Suprapubic skin (tissue), 4 donors: ENCODE data around the gene PWWP2B. TPM values are rescaled to one million over a fixed set of nuclear protein-coding genes. Genes with fewer than 3 reads are reported as not detected.

ENCODE experiments used
- DNase-seq, 2 donors: peaks; one replicate each; pipeline ENCODE4 v3.0.0-alpha.2; 2019; ENCODE audit warnings: low spot score in 2 of 2
- H3K27ac ChIP-seq: fragments of 200-600 bp; sonication (generic); one replicate; pipeline ENCODE4 v1.5.1; 2019
- H3K27me3 ChIP-seq: fragments of 200-600 bp; sonication (generic); one replicate; pipeline ENCODE4 v1.5.1; 2019
- H3K36me3 ChIP-seq: fragments of 200-600 bp; sonication (generic); one replicate; pipeline ENCODE4 v1.5.1; 2019
- H3K4me1 ChIP-seq: fragments of 200-600 bp; sonication (generic); one replicate; pipeline ENCODE4 v1.5.1; 2019
- H3K4me3 ChIP-seq: fragments of 200-600 bp; sonication (generic); one replicate; pipeline ENCODE4 v1.5.1; 2019; ENCODE audit warnings: mild to moderate bottlenecking
- H3K9me3 ChIP-seq: fragments of 200-600 bp; sonication (generic); one replicate; pipeline ENCODE4 v1.5.1; 2019
- EP300 ChIP-seq: sonication (generic); formaldehyde crosslinking; IDR thresholded peaks from one replicate; pipeline ENCODE4 v1.6.1; 2017; ENCODE audit warnings: antibody characterized with exemption
- POLR2A ChIP-seq, 2 donors: fragments of 450-650 bp; IDR thresholded peaks; one replicate each; pipeline ENCODE4 v1.6.1; 2017; ENCODE audit warnings: antibody characterized with exemption in 2 of 2, mild to moderate bottlenecking in 2 of 2, moderate library complexity in 2 of 2
- POLR2AphosphoS5 ChIP-seq, 3 donors: sonication (generic); formaldehyde crosslinking; IDR thresholded peaks; one replicate each; pipeline ENCODE4 v1.6.1; 2017; ENCODE audit warnings: antibody characterized with exemption in 3 of 3
- WGBS: methylation state at CpG from one replicate; pipeline ENCODE4 v1.1.5; 2018; 5-methylcytosine and 5-hydroxymethylcytosine counted together
- total RNA-seq, 4 donors: library from RNA; depleted of rRNA; stranded (reverse); fragments of >200 nt; gene quantifications; one replicate each; pipeline ENCODE4 v1.1.0, GENCODE V29; 2016
- TF ChIP-seq, protein P1 (sequence below), 2 donors: fragments of 200-600 bp in 1 of 2; fragments of 450-650 bp in 1 of 2; sonication (generic) in 1 of 2; IDR thresholded peaks; one replicate each; pipeline ENCODE4 v1.5.1; 2016 to 2019; ENCODE audit warnings: antibody characterized with exemption in 2 of 2, mild to moderate bottlenecking in 1 of 2, moderate library complexity in 1 of 2

The PWWP2B gene
- total RNA-seq, 4 donors from 2014 or later, result 15.2 to 19.4 (median 18.3) TPM

- WGBS, result 60% methylated on average over 1 of the region's 14 CpGs
- Histone ChIP-seq H3K36me3 (no peaks in the 10 kb centered on the region), H3K4me1 (peaks cover 56% of the 10 kb centered on the region), H3K9me3 (no peaks in the 10 kb centered on the region), H3K27me3 (peaks cover 1% of the 10 kb centered on the region), H3K27ac (no peak overlapping the region), H3K4me3 (no peak overlapping the region)
- TF ChIP-seq EP300 (no peak), POLR2A (IDR thresholded peaks at IDR 0.05) (no peak), POLR2AphosphoS5 (IDR thresholded peaks at IDR 0.05) (no peak)
- TF ChIP-seq, protein P1, sequence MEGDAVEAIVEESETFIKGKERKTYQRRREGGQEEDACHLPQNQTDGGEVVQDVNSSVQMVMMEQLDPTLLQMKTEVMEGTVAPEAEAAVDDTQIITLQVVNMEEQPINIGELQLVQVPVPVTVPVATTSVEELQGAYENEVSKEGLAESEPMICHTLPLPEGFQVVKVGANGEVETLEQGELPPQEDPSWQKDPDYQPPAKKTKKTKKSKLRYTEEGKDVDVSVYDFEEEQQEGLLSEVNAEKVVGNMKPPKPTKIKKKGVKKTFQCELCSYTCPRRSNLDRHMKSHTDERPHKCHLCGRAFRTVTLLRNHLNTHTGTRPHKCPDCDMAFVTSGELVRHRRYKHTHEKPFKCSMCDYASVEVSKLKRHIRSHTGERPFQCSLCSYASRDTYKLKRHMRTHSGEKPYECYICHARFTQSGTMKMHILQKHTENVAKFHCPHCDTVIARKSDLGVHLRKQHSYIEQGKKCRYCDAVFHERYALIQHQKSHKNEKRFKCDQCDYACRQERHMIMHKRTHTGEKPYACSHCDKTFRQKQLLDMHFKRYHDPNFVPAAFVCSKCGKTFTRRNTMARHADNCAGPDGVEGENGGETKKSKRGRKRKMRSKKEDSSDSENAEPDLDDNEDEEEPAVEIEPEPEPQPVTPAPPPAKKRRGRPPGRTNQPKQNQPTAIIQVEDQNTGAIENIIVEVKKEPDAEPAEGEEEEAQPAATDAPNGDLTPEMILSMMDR (IDR thresholded peaks at IDR 0.05), result no peak
- peak in 1 of 2 donors; percentile 64 for DNase-seq
Measured at GRCh38 chr10:132452216-132452650, 55.2 kb downstream of the PWWP2B start.

DNA sequence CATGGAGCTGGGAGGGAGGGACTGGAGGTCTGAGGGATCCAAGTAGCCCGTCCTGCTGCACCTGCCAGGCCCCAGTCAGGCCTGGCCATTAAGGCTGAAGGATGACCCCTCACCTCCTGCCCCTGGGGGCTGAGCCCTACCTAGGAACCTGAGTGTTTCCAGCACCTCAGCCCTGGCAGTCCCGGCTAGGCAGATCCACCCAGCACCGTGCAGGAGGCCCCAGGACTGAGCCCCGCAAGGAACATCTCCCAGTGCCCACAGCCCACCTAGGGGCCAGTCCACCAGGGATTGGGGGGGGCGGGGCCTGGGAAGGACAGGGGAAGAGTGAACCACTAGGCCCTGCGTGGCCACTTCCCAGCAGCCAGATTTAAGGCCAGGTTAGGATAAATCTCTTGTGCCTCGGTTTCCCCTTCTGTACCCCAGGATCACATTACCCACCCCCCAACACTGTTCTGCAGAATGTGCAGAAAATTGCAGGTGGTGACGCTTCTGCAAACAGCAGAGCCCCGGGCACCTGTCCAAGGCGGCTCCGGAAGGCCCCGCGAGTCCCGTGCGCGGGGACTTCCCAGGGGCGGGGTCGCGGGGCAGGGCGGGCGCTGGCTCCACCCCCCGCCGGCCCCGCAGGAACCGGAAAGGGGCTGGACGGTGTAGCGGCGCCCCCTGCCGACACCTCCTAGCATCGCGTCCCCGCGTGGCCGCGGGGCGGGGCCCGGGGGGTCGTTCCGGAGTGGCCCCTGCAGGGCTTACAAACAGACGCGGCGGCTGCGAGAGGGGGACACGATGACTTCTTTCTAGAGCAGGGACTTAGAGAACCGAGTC, 55.9 kb downstream of the PWWP2B start:
- Histone ChIP-seq H3K27ac (no peak overlapping the region), H3K36me3 (no peaks in the 10 kb centered on the region), H3K4me3 (peak overlapping the region; percentile 5), H3K9me3 (no peaks in the 10 kb centered on the region), H3K4me1 (peaks cover 50% of the 10 kb centered on the region), H3K27me3 (peaks cover 8% of the 10 kb centered on the region)
- WGBS, result no CpG with 5 or more reads among the region's 45 CpGs
- TF ChIP-seq, protein P1 (IDR thresholded peaks at IDR 0.05), result peak; percentile 97 to 98
- TF ChIP-seq EP300, result no peak
- DNase-seq, result peak in 1 of 2 donors; percentile 90

- Histone ChIP-seq H3K9me3 (no peaks in the 10 kb centered on the region), H3K4me1 (peaks cover 49% of the 10 kb centered on the region), H3K4me3 (peak overlapping the region; percentile 5), H3K27me3 (peaks cover 11% of the 10 kb centered on the region), H3K27ac (no peak overlapping the region), H3K36me3 (no peaks in the 10 kb centered on the region)
- DNase-seq, result no peak
- WGBS, result 36% methylated on average over 9 of the region's 15 CpGs
- TF ChIP-seq, protein P1 (IDR thresholded peaks at IDR 0.05), result peak in 1 of 2 donors; percentile 27
- no peak for TF ChIP-seq EP300
- TF ChIP-seq POLR2AphosphoS5 (IDR thresholded peaks at IDR 0.05), result no peak
Measured at GRCh38 chr10:132453470-132453861, 56.5 kb downstream of the PWWP2B start.

GRCh38 chr10:132454296-132455198, 57.5 kb downstream of the PWWP2B start:
- no peak for DNase-seq
- no peak overlapping the region for H3K4me3 ChIP-seq
- no peak overlapping the region for H3K27ac ChIP-seq
- peaks cover 11% of the 10 kb centered on the region for H3K27me3 ChIP-seq
- H3K4me1 ChIP-seq, result peaks cover 54% of the 10 kb centered on the region
- 90% methylated on average over 26 of the region's 30 CpGs for WGBS
- H3K36me3 ChIP-seq, result no peaks in the 10 kb centered on the region
- TF ChIP-seq EP300 (no peak), POLR2A (IDR thresholded peaks at IDR 0.05) (no peak), POLR2AphosphoS5 (IDR thresholded peaks at IDR 0.05) (no peak)
- TF ChIP-seq, protein P1 (IDR thresholded peaks at IDR 0.05), result no peak
- no peaks in the 10 kb centered on the region for H3K9me3 ChIP-seq

DNA sequence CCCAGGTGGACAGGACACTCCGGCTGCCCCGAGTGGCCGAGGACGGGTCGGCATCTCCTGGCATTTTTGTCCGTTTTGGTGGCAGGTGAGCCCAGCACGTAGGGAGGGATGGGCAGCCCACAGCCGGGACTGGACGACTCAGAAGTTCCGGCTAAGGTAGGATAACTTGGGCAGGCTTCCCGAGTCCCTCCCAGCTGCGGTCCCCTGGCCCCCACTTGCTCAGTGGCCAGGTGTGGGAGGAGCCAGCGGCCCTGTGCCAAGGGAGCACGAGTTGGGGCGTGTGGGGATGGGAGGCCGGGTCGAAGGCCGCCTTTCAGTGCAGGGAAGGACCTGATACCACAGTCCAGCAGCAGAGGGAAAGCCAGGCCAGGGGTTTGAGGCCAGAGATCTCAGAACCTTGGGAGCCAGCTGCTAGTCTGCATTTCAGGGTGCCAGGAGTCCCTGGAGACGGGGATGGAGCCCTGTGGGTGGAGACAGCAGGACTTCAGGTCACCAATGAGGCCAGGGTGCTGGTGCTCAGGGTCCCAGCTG, 58.5 kb downstream of the PWWP2B start:
- Histone ChIP-seq H3K36me3 (no peaks in the 10 kb centered on the region), H3K9me3 (no peaks in the 10 kb centered on the region), H3K4me3 (no peak overlapping the region), H3K27me3 (peaks cover 11% of the 10 kb centered on the region), H3K27ac (no peak overlapping the region), H3K4me1 (peaks cover 50% of the 10 kb centered on the region)
- 87% methylated on average over 6 of the region's 19 CpGs for WGBS
- TF ChIP-seq, protein P1 (IDR thresholded peaks at IDR 0.05), result no peak
- TF ChIP-seq EP300 (no peak), POLR2A (IDR thresholded peaks at IDR 0.05) (no peak), POLR2AphosphoS5 (IDR thresholded peaks at IDR 0.05) (no peak)
- no peak for DNase-seq
